GM19099 (cell line): Measurements from ENCODE around the gene FARSA.
A peak's percentile ranks its signal among the peaks of the same experiment; 100 is the strongest.

Source experiments
- POLR2A ChIP-seq: IDR thresholded peaks from 3 replicates; pipeline ENCODE4 v1.6.1; 2011; ENCODE audit warnings: low read depth; ENCODE audit not compliant: insufficient read length; ENCODE audit errors: extremely low read depth

FARSA gene

GRCh38 chr19:12945479-12946091 is 12.1 kb upstream of the FARSA start, which contains the start of gene RAD23A:
Gene RAD23A (plus strand): TSS chr19:12945862. CDS start chr19:12945949, 87 bp downstream.
- TF ChIP-seq POLR2A = peak; percentile 96

- TF ChIP-seq POLR2A = no peak
These were observed 10.7 kb upstream of the FARSA start for GRCh38 chr19:12944104-12944674.

- no peak for TF ChIP-seq POLR2A
These were observed 10.0 kb upstream of the FARSA start for GRCh38 chr19:12943437-12944044.

GRCh38 chr19:12940897-12941296 is 7.4 kb upstream of the FARSA start:
- TF ChIP-seq POLR2A = no peak

GRCh38 chr19:12939975-12940423 is 6.5 kb upstream of the FARSA start:
- no peak for TF ChIP-seq POLR2A

- TF ChIP-seq POLR2A = no peak
These were observed 5.5 kb upstream of the FARSA start for GRCh38 chr19:12938779-12939601.

GRCh38 chr19:12937927-12938778 is 4.6 kb upstream of the FARSA start, which contains the start of gene CALR:
Gene CALR (plus strand): TSS chr19:12938609. CDS start chr19:12938680, 71 bp downstream.
- peak; percentile 100 for TF ChIP-seq POLR2A

GRCh38 chr19:12937093-12937926 is 3.8 kb upstream of the FARSA start:
- no peak for TF ChIP-seq POLR2A

- TF ChIP-seq POLR2A = no peak
These were observed 3.1 kb upstream of the FARSA start for GRCh38 chr19:12936582-12936981.

- no peak for TF ChIP-seq POLR2A
These were observed 1.6 kb upstream of the FARSA start for GRCh38 chr19:12935071-12935470.

- no peak for TF ChIP-seq POLR2A
These were observed 872 bp downstream of the FARSA start for GRCh38 chr19:12932392-12933286.

GRCh38 chr19:12930002-12930645 is 3.4 kb downstream of the FARSA start:
- no peak for TF ChIP-seq POLR2A
